GM18511 (cell line): ENCODE data around the gene VDR.

Source experiments
- ATAC-seq: cut with Tn5 transposase; IDR thresholded peaks from one replicate; pipeline ENCODE4 v1.9.1; 2021; ENCODE audit warnings: mild to moderate bottlenecking, moderate library complexity; ENCODE audit not compliant: unreplicated experiment

The VDR gene

GRCh38 chr12:47896022-47896421 lies 8.8 kb downstream of the VDR start:
- ATAC-seq = no peak

DNA sequence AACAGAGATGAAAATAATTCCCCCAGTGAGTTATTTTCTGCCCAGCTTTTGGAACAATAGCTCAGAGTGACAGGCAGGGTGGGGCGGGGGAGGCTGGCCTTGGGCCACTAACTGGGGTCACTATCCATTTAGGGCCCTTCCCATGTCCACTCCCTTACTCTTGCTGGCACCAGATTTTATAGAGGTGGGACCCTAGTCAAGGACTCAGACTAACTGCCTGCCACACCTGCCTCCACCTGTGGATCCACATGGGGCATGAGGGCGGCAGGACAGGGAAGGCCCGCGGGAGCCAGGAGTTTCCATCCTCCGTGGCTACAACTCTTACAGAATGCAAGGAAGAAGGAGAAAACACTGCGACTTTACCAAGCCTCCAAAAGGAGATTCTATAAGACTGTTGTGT lies 10.1 kb downstream of the VDR start:
- no peak for ATAC-seq

DNA sequence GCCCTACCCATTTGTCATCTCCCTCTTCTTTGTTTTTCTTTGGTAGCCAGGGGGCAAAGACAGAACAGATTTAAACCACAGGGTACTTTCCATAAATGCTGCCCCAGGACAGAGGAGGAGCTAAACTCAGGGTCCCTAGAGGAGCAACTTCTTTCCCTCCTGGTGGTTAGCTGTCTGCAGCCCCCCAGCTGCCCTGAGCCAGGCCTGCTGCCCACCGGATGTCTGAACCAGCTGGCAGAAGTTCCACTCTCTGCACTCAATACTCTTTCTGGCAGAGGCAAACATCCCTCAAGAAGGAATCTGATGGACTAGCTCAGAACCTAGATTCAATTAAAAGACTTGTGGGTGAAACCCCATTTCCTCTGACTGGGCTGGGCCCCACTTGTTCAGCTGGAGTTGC lies 10.7 kb downstream of the VDR start:
- ATAC-seq = peak; percentile 64

- no peak for ATAC-seq
Observed at GRCh38 chr12:47892819-47893218, 12.0 kb downstream of the VDR start.

- ATAC-seq = no peak
Observed at GRCh38 chr12:47891356-47891755, 13.4 kb downstream of the VDR start.

- ATAC-seq = peak; percentile 46
Observed at GRCh38 chr12:47889040-47889439, 15.8 kb downstream of the VDR start.

DNA sequence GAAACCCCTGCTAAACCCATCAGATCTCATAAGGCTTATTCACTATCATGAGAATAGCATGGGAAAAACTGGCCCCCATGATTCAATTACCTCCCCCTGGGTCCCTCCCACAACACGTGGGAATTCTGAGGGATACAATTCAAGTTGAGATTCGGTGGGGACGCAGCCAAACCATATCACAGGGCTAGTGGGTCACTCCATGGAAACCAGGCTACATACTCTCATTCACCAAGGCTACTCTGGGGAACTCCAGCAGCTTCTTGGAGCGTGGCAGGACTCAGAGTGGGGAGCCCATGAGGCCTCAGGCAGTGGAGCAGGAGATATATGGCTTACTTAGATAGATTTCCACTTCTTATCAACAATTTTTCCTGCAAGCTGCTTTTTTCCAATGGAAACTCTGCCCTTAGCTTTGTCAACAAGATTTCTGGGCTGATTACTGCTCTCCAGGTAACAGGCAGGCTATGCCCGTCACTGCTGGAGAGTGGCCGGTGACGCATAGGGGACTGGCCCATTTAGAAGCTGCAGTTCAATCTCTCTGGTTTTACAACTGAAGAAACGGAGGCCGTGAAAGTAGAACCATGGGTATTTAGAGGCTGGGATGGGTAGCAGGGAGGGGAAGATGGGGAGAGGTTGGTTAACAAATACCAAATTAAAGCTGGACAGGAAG lies 16.5 kb downstream of the VDR start:
- no peak for ATAC-seq

- no peak for ATAC-seq
Observed at GRCh38 chr12:47887529-47887928, 17.3 kb downstream of the VDR start.

- no peak for ATAC-seq
Observed at GRCh38 chr12:47886510-47887240, 18.1 kb downstream of the VDR start.

- ATAC-seq = no peak
Observed at GRCh38 chr12:47885566-47885965, 19.2 kb downstream of the VDR start.

- peak; percentile 52 for ATAC-seq
Observed at GRCh38 chr12:47885012-47885501, 19.7 kb downstream of the VDR start.

GRCh38 chr12:47884501-47884900 lies 20.3 kb downstream of the VDR start:
- ATAC-seq = no peak

DNA sequence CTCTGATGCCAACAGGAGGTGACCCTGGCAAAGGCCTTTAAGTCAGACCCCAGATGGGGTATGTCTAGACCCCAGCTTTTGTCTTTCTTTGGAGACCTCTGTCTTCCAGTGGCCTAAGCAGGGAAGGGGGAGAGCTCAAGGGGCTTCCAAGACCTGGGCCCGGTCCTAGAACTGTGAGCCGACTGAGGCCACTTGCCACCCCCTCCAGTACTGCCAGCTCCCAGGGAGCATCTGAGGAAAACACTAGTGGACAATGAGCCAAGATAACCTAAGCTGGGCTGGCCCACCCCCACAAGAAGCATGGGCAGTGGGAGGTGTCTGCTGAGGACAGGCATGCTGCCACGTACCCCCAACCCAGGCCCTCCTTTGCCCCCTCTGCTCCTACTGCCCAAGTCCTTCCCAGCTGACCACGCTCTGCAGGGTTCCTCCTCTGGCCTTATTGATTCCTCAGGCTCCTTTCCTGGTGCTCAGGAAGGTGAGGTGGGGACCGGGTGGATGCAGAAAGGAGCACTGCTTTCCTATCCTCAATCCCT lies 21.1 kb downstream of the VDR start:
- no peak for ATAC-seq

DNA sequence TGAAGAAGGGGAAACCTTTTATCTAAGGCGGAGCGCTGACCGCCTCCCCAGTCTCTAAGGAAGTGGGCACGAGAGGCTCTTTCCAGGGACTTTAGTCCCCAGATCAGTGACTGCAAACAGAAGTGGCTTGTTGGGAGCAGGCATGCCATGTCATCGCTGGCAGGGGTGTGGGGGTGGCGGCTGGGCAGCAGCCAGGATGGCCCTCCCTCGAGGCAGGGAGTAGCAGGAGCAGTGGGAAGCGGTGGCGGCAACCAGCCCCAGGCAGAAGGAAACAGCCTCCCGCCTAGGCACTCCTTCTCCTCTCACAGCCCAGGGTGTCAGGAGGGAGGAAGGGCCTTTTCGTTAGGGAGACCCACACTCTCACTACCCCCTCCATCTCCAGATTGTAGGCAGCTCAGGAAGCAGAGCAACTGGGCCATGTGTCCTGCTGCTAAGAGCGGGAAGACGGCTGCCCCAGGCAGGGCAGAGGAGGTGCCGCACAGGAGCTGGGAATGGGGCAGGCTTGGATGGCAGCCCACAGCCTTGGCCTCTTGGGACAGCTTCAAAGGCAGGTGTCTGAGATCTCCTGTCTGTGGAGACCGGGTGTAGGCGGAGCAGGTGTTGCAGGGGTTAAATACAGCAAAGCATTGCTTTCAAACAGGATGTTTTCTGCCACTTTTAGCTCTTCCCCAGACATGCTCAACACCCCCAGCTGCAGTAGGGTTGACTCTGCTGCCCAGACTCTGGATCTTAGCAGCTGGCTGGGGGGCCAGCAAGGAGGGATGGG lies 21.8 kb downstream of the VDR start:
- ATAC-seq = peak; percentile 85

DNA sequence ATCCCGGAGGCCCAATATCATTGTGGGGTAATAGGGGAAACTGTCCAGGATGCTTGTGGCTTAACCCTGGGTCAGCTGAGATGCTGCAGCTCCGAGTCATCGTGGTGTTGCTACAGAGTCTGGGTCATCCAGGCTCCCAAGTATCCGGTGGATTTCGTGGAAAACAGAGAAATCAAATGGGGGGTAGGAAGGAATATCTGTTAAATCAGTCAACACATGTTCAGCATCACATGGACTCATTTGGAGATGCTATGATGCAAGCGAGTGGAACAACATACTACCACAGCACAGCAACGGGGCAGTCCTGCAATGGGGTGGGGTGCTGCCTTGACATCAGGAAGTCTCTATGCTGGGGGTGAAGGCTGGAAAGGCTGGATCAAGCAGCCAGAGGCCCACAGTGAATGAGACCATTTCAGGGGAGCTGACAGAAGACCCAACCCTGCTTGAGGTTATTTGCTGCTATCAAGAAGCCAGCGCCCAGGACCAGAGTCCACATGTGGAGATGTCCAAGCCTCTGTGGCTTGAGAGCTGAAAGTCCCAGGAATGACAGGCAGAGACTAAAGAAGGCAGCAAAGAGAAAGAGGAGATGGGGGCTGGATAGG lies 22.9 kb downstream of the VDR start:
- ATAC-seq = no peak

- ATAC-seq = no peak
Observed at GRCh38 chr12:47881051-47881450, 23.7 kb downstream of the VDR start.

- no peak for ATAC-seq
Observed at GRCh38 chr12:47878918-47879481, 25.8 kb downstream of the VDR start.

DNA sequence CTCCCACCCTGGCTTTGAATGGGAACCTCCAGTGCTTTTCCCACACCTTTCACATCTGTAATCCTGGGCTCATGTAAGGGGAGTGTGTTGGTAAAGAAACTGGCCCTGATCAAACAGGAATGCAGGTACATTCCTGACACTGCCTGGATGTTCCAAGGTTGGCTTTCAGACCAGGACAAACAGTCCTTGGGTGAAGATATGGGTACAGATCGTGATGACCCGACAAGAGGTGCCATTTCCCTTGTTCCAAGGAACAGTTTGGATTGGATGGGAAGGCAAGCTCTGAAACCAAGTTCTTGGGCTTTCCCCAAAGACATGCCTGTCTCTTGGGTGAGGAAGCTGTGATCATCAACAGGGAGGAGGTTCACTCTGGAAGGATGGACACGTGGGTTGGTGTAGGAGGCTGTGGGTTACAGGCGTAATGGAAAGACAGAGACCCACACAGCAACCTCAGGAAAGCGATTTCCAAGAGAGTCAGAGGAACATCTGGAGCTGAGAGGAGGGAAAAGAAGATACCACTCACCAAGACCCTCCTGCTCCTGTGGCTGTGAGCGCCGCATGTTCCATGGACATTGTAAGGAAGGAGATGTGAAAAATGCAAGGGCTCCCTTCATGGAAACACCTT lies 26.4 kb downstream of the VDR start:
- ATAC-seq = no peak

DNA sequence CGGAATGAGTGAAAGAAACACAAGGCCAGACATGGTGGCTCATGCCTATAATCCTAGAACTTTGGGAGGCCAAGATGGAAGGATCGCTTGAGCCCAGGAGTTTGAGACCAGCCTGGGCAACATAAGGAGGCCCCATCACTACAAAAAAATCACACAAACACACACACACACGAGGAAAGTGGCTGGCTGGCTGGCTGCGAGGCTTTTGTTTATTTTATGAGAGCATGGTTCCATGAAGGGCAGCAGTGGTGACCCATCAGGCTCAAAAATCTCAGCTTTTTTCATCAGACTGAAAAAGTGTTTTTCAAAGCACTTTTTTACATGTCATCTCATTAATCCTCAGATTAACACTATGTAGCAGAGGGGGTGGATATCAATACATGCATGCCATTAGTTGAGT lies 27.7 kb downstream of the VDR start:
- ATAC-seq = no peak

DNA sequence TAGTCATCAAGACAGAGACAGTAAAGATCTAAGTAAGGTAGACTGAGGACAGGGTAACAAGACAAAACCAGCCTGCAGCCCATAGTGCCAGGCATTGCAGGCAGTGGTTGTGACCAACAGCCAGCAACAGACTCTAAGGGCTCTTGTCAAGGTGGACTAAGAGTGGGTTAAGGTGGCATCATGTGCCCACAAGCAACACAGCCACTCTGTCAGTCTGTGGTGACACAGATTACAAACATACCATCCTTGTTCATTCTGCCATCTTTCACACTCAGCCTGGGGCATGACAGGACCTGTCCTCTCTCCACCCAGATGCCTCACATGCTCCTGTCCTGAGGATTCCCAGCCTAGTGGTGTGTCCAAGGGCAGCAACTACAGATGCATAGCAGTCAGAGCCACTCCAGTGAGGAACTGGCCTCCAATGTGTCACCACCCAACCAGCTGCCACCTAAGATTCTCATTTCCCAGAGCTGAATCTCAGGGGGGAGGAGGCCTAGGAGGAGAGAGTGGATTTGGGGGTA lies 28.3 kb downstream of the VDR start:
- ATAC-seq = no peak
